Activated B cell treated with CpG ODN at 0.5 μM for 24 hours (primary cell): ENCODE measurements around the gene MED29. TPM values are rescaled to one million over a fixed set of nuclear protein-coding genes. Genes with fewer than 3 reads are reported as not detected.

Experiments used
- ATAC-seq: fragments of 200-7000 bp; cut with Tn5 transposase; one replicate; pipeline ENCODE4 v1.10.0; 2021; ENCODE audit warnings: low read depth, mild to moderate bottlenecking, moderate library complexity
- CTCF ChIA-PET: fragments of 350-600 bp; sonication (Branson Sonifier 250); formaldehyde crosslinking; loops from one replicate; lab custom pipeline; 2021; ENCODE audit warnings: antibody characterized with exemption; lab: Charles Lee
- POLR2A ChIA-PET: fragments of 350-600 bp; sonication (Branson Sonifier 250); formaldehyde crosslinking; loops from one replicate; lab custom pipeline; 2021; ENCODE audit warnings: antibody characterized with exemption; lab: Charles Lee
- DNase-seq: peaks from one replicate; pipeline ENCODE4 v3.0.0; 2022
- H3K27ac Mint-ChIP-seq: one replicate; pipeline ENCODE4 v1.8.0; 2020; ENCODE audit warnings: mixed read lengths
- H3K27me3 Mint-ChIP-seq: one replicate; pipeline ENCODE4 v1.8.0; 2021; ENCODE audit warnings: mixed read lengths
- H3K36me3 Mint-ChIP-seq: one replicate; pipeline ENCODE4 v1.8.0; 2021; ENCODE audit warnings: low read depth, mixed read lengths
- H3K4me1 Mint-ChIP-seq: one replicate; pipeline ENCODE4 v1.8.0; 2021; ENCODE audit warnings: mixed read lengths
- H3K4me3 Mint-ChIP-seq: one replicate; pipeline ENCODE4 v1.8.0; 2020; ENCODE audit warnings: mild to moderate bottlenecking, mixed read lengths
- H3K9me3 Mint-ChIP-seq: one replicate; pipeline ENCODE4 v1.8.0; 2020; ENCODE audit warnings: mixed read lengths
- CTCF ChIP-seq: fragments of 200-600 bp; IDR thresholded peaks from one replicate; pipeline ENCODE4 v1.8.0; 2022; ENCODE audit warnings: antibody characterized with exemption, mild to moderate bottlenecking
- intact Hi-C: fragments of 100-400 bp; cut with micrococcal nuclease; formaldehyde crosslinking; loops from one replicate; pipeline ENCODE4 v1.15.1; 2024
- total RNA-seq: library from RNA; stranded (reverse); gene quantifications from 2 replicates; pipeline ENCODE4 v1.2.3, GENCODE V29; 2022

The MED29 gene
- 38.0 and 39.0 TPM in 2 replicates for total RNA-seq

GRCh38 chr19:39390751-39391437 is at the start of gene MED29, which contains the start of gene PAF1:
MED29 (plus strand) TSS chr19:39391378; CDS start chr19:39391423, 45 bp downstream.
PAF1 (minus strand) TSS chr19:39391106; CDS start chr19:39390864, 242 bp downstream.
- intact Hi-C loops, result loop anchor here (1.0 to 2.0 kb wide), 8 partner anchors 10 to 266 kb away; partner anchors contain the start of genes PAK4, PLEKHG2, SAMD4B and SUPT5H
- Mint-ChIP-seq H3K9me3 (no peaks in the 10 kb centered on the region), H3K36me3 (peaks cover 78% of the 10 kb centered on the region), H3K4me1 (peaks cover 38% of the 10 kb centered on the region), H3K27me3 (no peaks in the 10 kb centered on the region), H3K4me3 (peak within 1 kb of the TSS; percentile 91), H3K27ac (peak within 1 kb of the TSS; percentile 98)
- ChIA-PET CTCF (interaction anchor here (1.0 to 2.2 kb wide), 5 partner anchors 21 to 269 kb away, joined by 5 to 21 read pairs (median 6); partner anchors contain the start of genes PLEKHG2, RPS16 and SAMD4B), POLR2A (interaction anchor here (0.6 to 4.0 kb wide), 21 partner anchors 8 to 443 kb away, joined by 3 to 74 read pairs (median 5); partner anchors contain the start of genes GMFG, PLEKHG2, RPS16 and SAMD4B)
- ATAC-seq, result peak; percentile 91
- TF ChIP-seq CTCF, result no peak
- DNase-seq, result peak; percentile 84

GRCh38 chr19:39341719-39342604 is 49.2 kb upstream of the MED29 start, which contains the start of gene SAMD4B:
SAMD4B (plus strand) TSS chr19:39342421; CDS start chr19:39356894, 14,473 bp downstream.
- POLR2A ChIA-PET, result interaction anchor here (0.6 to 2.8 kb wide), 18 partner anchors 9 to 1417 kb away, joined by 3 to 35 read pairs (median 6); partner anchors contain the start of genes MAP4K1, MED29, PAF1 and PLEKHG2
- Mint-ChIP-seq H3K4me3 (peak within 1 kb of the TSS; percentile 99), H3K27ac (peak within 1 kb of the TSS; percentile 97), H3K9me3 (no peaks in the 10 kb centered on the region), H3K36me3 (peaks cover 39% of the 10 kb centered on the region), H3K27me3 (no peaks in the 10 kb centered on the region), H3K4me1 (peaks cover 69% of the 10 kb centered on the region)
- intact Hi-C loops, result loop anchor here (1.0 to 5.0 kb wide), 7 partner anchors 9 to 215 kb away; partner anchors contain the start of genes EID2B, MED29, PAF1 and PAK4
- ATAC-seq, result peak; percentile 91
- DNase-seq, result peak; percentile 97
- CTCF ChIA-PET, result interaction anchor here (1.0 to 2.4 kb wide), 4 partner anchors 9 to 70 kb away, joined by 3 to 15 read pairs (median 7); partner anchors contain the start of genes MED29, PAF1 and PLEKHG2
- TF ChIP-seq CTCF, result no peak

GRCh38 chr19:39342647-39343305 is 48.4 kb upstream of the MED29 start:
- Mint-ChIP-seq H3K27me3 (no peaks in the 10 kb centered on the region), H3K4me3 (peak overlapping the region; percentile 83), H3K4me1 (peaks cover 63% of the 10 kb centered on the region), H3K9me3 (no peaks in the 10 kb centered on the region), H3K36me3 (peaks cover 47% of the 10 kb centered on the region), H3K27ac (peak overlapping the region; percentile 56)
- no peak for ATAC-seq
- ChIA-PET POLR2A (interaction anchor here (0.7 to 2.8 kb wide), 16 partner anchors 8 to 725 kb away, joined by 3 to 35 read pairs (median 6); partner anchors contain the start of genes MAP4K1, MED29, PAF1 and PLEKHG2), CTCF (interaction anchor here (1.0 to 2.4 kb wide), 4 partner anchors 8 to 69 kb away, joined by 3 to 15 read pairs (median 7); partner anchors contain the start of genes MED29, PAF1 and PLEKHG2)
- no peak for TF ChIP-seq CTCF
- intact Hi-C loops, result loop anchor here (1.0 to 5.0 kb wide), 7 partner anchors 9 to 215 kb away; partner anchors contain the start of genes EID2B, MED29, PAF1 and PAK4
- DNase-seq, result no peak

DNA sequence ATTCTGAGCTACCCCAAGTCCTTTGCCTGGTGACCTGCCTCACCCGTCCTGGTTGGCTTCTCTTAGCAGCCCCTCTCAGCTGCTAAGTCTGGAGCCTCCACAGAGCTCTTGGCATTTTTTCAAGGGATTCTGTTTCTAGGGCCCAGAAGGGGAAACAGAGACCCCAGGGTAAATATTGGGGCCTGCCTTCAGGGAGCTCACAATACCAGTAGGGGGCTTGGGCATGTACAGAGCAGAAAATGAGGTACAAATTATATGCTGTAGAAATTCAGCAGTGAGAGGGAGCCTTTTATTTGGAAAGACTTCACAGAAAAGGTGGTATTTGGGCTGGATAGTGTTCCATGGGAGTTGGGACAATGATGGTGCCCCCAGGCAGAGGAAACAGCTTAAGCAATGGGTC is 45.2 kb upstream of the MED29 start:
- no peak for TF ChIP-seq CTCF
- peaks cover 67% of the 10 kb centered on the region for H3K36me3 Mint-ChIP-seq
- H3K4me3 Mint-ChIP-seq, result no peak overlapping the region
- DNase-seq (no peak), ATAC-seq (no peak)
- intact Hi-C loops, result no loop called here
- no peaks in the 10 kb centered on the region for H3K9me3 Mint-ChIP-seq
- no peaks in the 10 kb centered on the region for H3K27me3 Mint-ChIP-seq
- peak overlapping the region; percentile 8 for H3K27ac Mint-ChIP-seq
- ChIA-PET CTCF (interaction anchor here (1.1 to 1.2 kb wide), 3 partner anchors 65 to 89 kb away, joined by 3 to 4 read pairs (median 3); partner anchors contain the start of genes PLEKHG2 and RPS16), POLR2A (interaction anchor here (0.6 kb wide), 1 partner anchor 941 kb away, joined by 4 read pairs; no protein-coding TSS in a partner anchor)
- peaks cover 51% of the 10 kb centered on the region for H3K4me1 Mint-ChIP-seq
